A673 (cell line): ENCODE results near the gene ACLY. TPM values are rescaled to one million over a fixed set of nuclear protein-coding genes. Genes with fewer than 3 reads are reported as not detected.

Experiments used
- BruUV-seq: library from RNA; stranded (reverse); fragments of 400-500 nt; replicated peaks from 2 replicates; lab custom pipeline; 2021; lab: Mats Ljungman, UMichigan
- CTCF ChIA-PET: fragments of 300-600 bp; sonication (Branson Sonifier 250); formaldehyde crosslinking; loops from one replicate; lab custom pipeline; 2022; ENCODE audit warnings: antibody characterized with exemption; lab: Charles Lee
- POLR2A ChIA-PET: fragments of 300-600 bp; sonication (Branson Sonifier 250); formaldehyde crosslinking; loops from one replicate; lab custom pipeline; 2022; ENCODE audit warnings: antibody characterized with exemption; ENCODE audit not compliant: low non-redundant PET; lab: Charles Lee
- DNase-seq: peaks from one replicate; pipeline ENCODE4 v3.0.0-alpha.2; 2015; ENCODE audit warnings: low spot score
- H3K27ac ChIP-seq: fragments of 200-600 bp; sonication (generic); 2 replicates; pipeline ENCODE4 v1.5.1; 2016; ENCODE audit warnings: mixed run types, low read depth, mild to moderate bottlenecking, mixed read lengths, antibody characterized with exemption, low read length; ENCODE audit not compliant: poor library complexity, severe bottlenecking
- H3K27me3 ChIP-seq: fragments of 200-600 bp; sonication (generic); replicated peaks from 2 replicates; pipeline ENCODE4 v1.6.1; 2017; ENCODE audit warnings: mixed run types, low read depth, mild to moderate bottlenecking, mixed read lengths, antibody characterized with exemption, low read length; ENCODE audit not compliant: insufficient read depth, poor library complexity
- H3K36me3 ChIP-seq: fragments of 200-600 bp; sonication (generic); 2 replicates; pipeline ENCODE4 v1.6.1; 2016; ENCODE audit warnings: mixed run types, mild to moderate bottlenecking, mixed read lengths, antibody characterized with exemption, low read length; ENCODE audit not compliant: insufficient read depth, poor library complexity, severe bottlenecking
- H3K4me1 ChIP-seq: fragments of 200-600 bp; sonication (generic); 2 replicates; pipeline ENCODE4 v1.6.1; 2017; ENCODE audit warnings: mixed run types, mild to moderate bottlenecking, mixed read lengths, antibody characterized with exemption, low read length; ENCODE audit not compliant: insufficient read depth, poor library complexity, severe bottlenecking
- H3K4me3 ChIP-seq: fragments of 200-600 bp; sonication (generic); 2 replicates; pipeline ENCODE4 v1.5.1; 2016; ENCODE audit warnings: low read depth, mixed run types, mild to moderate bottlenecking, mixed read lengths, low read length; ENCODE audit not compliant: poor library complexity, severe bottlenecking
- H3K9me3 ChIP-seq: fragments of 200-600 bp; sonication (generic); 2 replicates; pipeline ENCODE4 v1.6.1; 2016; ENCODE audit warnings: mixed run types, low read depth, mild to moderate bottlenecking, mixed read lengths, antibody characterized with exemption, low read length; ENCODE audit not compliant: poor library complexity, severe bottlenecking
- EZH2 ChIP-seq: fragments of 200-600 bp; sonication (generic); IDR thresholded peaks from 2 replicates; pipeline ENCODE4 v1.6.1; 2017; ENCODE audit warnings: borderline replicate concordance, low read depth, mild to moderate bottlenecking, mixed read lengths, antibody characterized with exemption, low read length; ENCODE audit not compliant: poor library complexity, severe bottlenecking
- intact Hi-C: fragments of 100-400 bp; cut with micrococcal nuclease; formaldehyde crosslinking; loops from one replicate; pipeline ENCODE4 v1.10.0; 2022; ENCODE audit not compliant: unreplicated experiment
- total RNA-seq: library from RNA; stranded (reverse); gene quantifications from 2 replicates; pipeline ENCODE4 v1.2.3, GENCODE V29; 2021
- TF ChIP-seq, protein P1 (sequence below): fragments of 300-800, 200-600 bp; sonication (generic); conservative IDR thresholded peaks from 2 replicates; pipeline ENCODE4 v1.5.1; 2017; ENCODE audit warnings: low read depth, mild to moderate bottlenecking, antibody characterized with exemption, low read length, moderate library complexity, mixed read lengths

The ACLY gene
- total RNA-seq, 1 experiment from 2014 or later: 175 TPM

DNA sequence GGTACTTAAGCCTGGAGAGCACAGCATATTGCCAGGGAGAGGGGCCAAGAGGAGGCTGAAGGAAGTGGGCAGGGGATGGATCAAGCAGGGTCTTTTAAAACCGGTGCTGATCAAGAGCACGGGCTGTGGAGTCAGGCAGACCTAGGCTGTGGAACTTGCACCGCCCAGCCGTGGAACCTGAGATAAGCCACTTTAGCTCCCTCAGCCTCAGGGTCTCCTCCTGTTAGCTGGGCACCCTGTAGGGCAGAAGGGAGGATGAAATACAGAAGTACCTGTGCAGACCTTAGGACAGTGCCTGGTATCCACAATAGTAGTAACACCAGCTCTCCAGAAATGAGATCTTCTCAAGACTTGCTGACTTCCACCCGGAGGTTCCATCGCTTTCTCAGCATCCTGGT is 20.9 kb upstream of the ACLY start:
- no peaks in the 10 kb centered on the region for H3K27me3 ChIP-seq
- no peak for TF ChIP-seq EZH2
- TF ChIP-seq, protein P1, sequence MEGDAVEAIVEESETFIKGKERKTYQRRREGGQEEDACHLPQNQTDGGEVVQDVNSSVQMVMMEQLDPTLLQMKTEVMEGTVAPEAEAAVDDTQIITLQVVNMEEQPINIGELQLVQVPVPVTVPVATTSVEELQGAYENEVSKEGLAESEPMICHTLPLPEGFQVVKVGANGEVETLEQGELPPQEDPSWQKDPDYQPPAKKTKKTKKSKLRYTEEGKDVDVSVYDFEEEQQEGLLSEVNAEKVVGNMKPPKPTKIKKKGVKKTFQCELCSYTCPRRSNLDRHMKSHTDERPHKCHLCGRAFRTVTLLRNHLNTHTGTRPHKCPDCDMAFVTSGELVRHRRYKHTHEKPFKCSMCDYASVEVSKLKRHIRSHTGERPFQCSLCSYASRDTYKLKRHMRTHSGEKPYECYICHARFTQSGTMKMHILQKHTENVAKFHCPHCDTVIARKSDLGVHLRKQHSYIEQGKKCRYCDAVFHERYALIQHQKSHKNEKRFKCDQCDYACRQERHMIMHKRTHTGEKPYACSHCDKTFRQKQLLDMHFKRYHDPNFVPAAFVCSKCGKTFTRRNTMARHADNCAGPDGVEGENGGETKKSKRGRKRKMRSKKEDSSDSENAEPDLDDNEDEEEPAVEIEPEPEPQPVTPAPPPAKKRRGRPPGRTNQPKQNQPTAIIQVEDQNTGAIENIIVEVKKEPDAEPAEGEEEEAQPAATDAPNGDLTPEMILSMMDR: no peak
- POLR2A ChIA-PET: no interaction called here
- H3K4me1 ChIP-seq: no peaks in the 10 kb centered on the region
- no peaks in the 10 kb centered on the region for H3K36me3 ChIP-seq
- no peak overlapping the region for H3K4me3 ChIP-seq
- BruUV-seq: no TSS peak
- intact Hi-C loops: no loop called here
- CTCF ChIA-PET: no interaction called here
- H3K9me3 ChIP-seq: no peaks in the 10 kb centered on the region
- no peak overlapping the region for H3K27ac ChIP-seq
- no peak for DNase-seq

DNA sequence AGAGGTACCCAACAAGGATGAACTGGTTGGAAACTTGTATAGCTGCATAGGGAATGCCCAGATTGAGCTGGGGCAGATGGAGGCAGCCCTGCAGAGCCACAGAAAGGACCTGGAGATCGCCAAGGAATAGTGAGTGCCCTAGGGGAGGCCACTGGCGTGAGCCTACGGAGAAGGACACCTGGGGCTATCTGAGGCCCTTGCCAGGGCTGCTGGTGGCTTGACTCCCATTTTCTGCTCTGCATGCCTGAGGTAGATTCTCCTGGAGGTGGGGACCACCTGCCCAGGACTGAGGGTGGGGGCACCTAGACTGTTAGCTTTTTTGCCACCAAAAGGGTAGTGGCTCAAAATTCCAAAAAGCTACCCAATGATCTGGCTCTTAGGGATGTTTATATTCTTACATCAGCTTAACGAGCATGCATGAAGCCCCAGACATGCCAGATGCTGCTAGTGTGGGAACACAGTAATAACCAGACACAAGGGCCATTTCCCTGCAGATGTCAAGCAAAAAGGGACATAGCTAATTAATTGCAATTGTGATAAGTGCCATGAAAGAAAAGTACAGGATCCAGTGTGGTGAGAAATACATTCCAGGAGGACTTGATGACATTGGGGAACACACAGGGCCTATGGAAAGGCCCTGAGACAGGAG is 20.4 kb upstream of the ACLY start:
- no peaks in the 10 kb centered on the region for H3K27me3 ChIP-seq
- BruUV-seq: no TSS peak
- no peaks in the 10 kb centered on the region for H3K9me3 ChIP-seq
- H3K36me3 ChIP-seq: no peaks in the 10 kb centered on the region
- intact Hi-C loops: no loop called here
- CTCF ChIA-PET: no interaction called here
- TF ChIP-seq, protein P1: no peak
- no peak for TF ChIP-seq EZH2
- no peaks in the 10 kb centered on the region for H3K4me1 ChIP-seq
- POLR2A ChIA-PET: no interaction called here
- H3K4me3 ChIP-seq: no peak overlapping the region
- no peak for DNase-seq
- H3K27ac ChIP-seq: no peak overlapping the region

DNA sequence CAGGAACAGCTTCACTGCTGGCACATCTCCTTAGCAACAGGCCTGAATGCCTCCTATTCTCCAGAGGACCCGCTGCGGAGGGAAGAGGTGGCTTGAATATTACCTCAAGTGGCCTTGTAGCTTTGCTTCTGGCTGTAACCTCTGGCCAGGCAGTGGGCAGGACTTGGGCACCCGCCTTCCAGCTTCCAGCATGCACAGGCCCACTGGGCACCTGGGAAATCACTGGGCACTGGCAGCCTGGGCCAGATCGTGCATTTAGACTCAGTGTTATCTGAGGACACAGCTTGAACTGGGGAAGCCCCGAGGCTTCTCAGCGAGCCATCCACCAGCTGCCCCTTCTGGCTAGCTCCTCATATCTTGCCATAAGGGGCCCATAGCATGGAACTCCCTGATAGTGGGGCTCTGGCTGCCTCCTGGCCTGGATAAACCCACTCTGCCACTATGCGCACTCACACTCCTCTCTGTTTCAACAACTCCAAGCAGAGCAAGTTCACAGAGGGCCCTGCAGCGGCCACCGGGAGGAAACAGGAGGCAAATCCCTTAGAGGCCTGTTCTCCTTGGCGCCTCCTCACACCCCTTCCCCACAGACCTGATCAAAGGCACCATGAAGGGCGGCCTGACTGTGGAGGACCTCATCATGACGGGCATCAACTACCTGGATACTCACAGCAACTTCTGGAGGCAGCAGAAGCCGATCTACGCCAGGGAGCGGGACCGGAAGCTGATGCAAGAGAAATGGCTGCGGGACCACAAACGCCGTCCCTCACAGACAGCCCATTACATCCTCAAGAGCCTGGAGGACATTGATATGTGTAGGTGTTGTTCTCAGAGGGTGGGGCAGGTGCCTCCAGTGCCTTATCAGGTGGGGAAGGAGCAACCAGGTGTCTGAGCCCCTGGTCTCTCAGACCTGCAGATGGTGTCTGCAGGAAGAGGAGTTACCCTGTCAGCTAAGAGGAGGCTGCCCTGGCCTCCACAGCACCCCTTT is 19.5 kb upstream of the ACLY start:
- DNase-seq: no peak
- no peaks in the 10 kb centered on the region for H3K4me1 ChIP-seq
- BruUV-seq: no TSS peak
- intact Hi-C loops: no loop called here
- TF ChIP-seq, protein P1: no peak
- TF ChIP-seq EZH2: no peak
- ChIA-PET POLR2A (no interaction called here), CTCF (interaction anchor here (0.5 kb wide), 1 partner anchor 28 kb away, joined by 5 read pairs; no protein-coding TSS in a partner anchor)
- H3K27ac ChIP-seq: no peak overlapping the region
- H3K9me3 ChIP-seq: no peaks in the 10 kb centered on the region
- H3K36me3 ChIP-seq: no peaks in the 10 kb centered on the region
- H3K4me3 ChIP-seq: no peak overlapping the region
- no peaks in the 10 kb centered on the region for H3K27me3 ChIP-seq
